ENCODE results near the gene SCGB1A1.
"Not testable (repeated sequence)": the region's sequence is repeated elsewhere in the genome, so short reads cannot be mapped to it uniquely, and the experiment has no call there.

Gene SCGB1A1

GRCh38 chr11:62428871-62429560 lies 10.2 kb downstream of the SCGB1A1 start:
- no peak for DNase-seq

DNA sequence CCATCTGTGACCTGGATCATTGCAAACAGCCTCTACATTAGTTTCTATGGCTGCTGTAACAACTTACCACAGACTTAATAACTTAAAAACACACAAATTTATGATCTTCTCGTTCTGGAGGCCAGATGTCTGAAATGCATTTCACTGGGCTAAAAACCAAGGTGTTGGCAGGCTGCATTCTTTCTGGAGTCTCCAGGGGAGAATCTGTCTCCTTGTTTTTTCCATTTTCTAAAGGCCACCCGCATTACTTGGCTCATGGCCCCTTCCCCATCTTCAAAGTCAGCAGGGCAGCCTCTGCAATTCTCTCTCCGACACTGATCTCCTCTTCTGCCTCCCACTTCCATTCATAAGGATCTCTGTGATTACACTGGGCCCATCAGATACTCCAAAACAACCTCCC lies 11.6 kb downstream of the SCGB1A1 start:
- DNase-seq, result no peak

- no peak for DNase-seq
Measured at GRCh38 chr11:62431171-62431901, 12.5 kb downstream of the SCGB1A1 start.

DNA sequence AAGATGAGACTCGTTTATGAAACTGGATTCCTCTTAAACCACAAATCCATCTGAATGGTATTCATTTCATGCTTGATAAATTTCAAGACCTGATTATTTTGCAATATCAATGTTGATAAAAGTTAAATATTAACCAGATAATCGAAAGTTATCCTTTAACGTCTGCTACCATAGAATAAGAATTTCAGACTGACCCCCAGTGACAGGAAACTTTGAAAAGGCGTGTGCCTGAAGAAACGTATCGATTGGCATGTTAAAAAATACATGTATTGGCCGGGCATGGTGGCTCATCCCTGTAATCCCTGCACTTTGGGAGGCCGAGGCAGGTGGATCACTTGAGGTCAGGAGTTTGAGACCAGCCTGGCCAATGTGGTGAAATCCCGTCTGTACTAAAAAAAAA lies 13.9 kb downstream of the SCGB1A1 start:
- DNase-seq, result no peak

GRCh38 chr11:62433141-62433903 lies 14.5 kb downstream of the SCGB1A1 start:
- DNase-seq, result peak; percentile 26

DNA sequence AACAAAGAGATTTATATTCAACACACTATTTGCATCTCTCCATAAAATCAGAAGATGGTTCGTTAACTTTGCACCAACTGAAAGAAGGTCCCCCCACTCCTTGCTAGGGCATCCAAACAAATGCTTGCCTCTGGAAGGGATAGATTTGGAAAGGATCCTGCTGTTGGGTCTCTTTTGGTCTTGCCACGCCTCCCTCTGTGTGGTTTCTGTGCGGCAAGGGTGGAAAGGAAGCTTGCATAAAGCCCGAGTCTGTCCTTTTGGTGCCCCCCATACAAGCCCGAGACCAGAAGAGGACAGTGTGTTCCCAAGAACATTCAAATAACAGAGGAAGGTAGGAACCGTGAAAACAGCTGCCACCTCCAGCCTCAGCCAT lies 15.1 kb downstream of the SCGB1A1 start:
- DNase-seq, result no peak

GRCh38 chr11:62435846-62436660 lies 17.2 kb downstream of the SCGB1A1 start:
- DNase-seq, result no peak

GRCh38 chr11:62437616-62438015 lies 18.8 kb downstream of the SCGB1A1 start:
- DNase-seq, result no peak

DNA sequence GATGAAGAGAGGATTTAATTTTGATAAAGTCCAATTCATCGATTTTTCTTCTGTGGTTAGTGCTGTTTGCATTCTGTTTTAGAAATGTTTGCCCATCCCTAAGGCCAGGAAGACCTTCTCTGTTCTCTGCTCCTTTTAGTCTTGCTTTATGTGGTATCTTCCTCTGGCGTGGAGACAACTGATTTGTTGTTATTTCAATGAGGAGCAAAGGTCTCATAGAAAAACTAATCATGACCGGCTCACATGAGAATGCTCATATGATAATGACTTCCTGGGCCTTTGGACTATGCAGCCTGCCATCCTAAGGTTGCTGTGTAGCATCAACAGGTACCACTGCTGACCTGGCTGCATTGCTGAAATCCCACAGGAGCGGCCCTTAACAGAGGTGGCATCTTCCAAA lies 19.8 kb downstream of the SCGB1A1 start:
- no peak for DNase-seq

GRCh38 chr11:62439785-62440602 lies 21.2 kb downstream of the SCGB1A1 start:
- DNase-seq, result no peak

DNA sequence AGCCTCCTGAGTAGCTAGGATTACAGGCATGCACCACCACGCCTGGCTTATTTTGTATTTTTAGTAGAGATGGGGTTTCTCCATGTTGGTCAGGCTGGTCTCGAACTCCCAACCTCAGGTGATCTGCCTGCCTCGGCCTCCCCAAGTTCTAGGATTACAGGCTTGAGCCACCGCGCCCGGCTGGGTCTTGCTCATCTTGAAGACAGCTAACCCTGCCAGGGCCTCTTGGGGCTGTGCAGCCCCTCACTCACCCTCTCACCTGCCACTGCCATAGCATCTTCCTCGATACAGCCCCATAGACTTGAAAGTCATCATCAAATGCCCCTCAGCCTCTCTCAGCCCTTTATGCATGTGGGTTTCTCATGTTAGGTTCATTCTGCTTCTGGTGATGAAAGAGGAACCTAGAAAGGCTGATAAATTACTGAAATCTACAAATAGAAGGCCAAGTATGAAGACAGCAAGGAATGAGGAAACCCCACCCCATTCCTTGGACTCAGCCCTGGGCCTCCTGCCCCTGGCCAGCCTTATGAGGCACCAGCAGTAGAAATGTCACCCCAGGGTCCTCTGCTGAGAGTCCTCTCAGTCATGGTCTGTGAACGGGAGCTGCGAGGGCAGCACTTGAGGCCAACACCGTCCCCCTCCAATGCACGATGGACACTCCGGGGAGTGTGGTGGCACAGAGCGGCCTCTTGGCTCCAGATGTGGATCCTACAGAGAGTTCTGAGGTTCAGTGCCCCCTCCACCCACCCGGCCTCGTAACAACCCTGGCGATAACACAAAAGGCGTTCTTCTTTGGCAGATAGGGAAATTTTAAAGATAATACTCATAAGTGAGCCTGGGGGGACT lies 24.8 kb downstream of the SCGB1A1 start:
- DNase-seq, result no peak

DNA sequence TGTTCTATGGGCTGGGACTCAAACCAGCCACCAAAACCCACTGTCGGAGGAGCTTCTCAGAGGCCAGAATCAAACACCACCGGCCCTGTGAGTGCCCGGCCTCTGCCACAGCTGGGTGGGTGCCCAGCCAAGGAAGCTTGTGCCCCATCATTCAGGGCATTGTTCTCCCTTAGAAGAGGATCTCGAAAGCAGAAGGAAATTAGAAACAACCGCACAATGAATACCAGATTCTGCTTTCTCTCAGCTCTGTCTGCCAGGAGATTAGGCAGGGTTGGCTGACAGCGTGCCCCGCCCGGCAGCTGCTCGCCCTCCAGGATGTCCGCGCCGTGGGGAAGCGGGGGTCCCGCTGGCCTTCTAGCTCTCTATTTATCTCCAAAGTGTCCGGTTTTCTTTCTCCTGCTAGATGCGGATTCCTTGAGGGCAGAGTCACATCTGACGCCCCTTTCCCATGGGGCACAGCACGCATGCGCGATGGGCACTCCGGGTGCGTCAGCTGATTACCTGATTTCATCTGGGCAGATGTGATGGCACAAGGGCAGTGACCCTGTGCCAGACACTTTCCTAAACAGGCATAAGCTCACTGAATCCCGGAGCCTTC lies 25.5 kb downstream of the SCGB1A1 start:
- peak; percentile 12 for DNase-seq

GRCh38 chr11:62444835-62445234 lies 26.0 kb downstream of the SCGB1A1 start:
- DNase-seq, result no peak

DNA sequence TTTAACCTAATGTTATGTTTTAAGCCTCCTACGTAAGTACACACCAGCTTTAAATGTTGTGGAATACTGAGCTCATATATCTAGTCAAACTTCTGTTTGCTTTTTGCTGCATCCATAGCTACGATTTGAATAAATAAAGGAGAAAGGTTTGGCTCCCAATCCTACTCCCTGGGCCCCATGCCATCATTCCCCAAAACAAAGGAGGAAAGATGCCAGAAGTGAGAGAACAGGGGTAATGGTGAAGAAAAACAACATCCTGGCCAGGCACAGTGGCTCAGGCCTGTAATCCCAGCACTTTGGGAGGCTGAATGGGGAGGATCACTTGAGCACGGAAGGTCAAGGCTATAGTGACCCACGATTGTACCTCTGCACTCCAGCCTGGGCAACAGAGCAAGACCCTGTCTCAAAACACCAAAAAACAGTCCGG lies 26.5 kb downstream of the SCGB1A1 start:
- DNase-seq, result no peak

DNA sequence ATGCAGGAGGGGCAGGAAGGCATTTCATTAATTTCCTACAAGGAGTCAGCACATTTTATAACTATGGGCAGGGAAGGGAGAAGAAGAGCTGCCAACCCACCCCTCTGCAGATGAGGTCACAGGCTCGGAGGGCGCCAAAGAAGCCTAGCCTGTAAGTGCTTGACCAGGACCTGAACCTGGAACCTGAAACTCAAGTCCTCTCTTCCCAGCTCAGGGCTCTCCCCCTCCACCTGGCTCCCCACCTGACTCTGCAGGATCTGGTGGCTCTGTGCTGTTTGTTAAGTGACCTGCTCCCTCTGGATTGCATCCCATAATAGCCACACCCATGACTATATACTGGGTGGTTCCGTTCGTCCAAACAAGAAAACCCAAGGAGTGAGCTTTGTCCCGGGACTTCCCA lies 27.3 kb downstream of the SCGB1A1 start:
- no peak for DNase-seq

DNA sequence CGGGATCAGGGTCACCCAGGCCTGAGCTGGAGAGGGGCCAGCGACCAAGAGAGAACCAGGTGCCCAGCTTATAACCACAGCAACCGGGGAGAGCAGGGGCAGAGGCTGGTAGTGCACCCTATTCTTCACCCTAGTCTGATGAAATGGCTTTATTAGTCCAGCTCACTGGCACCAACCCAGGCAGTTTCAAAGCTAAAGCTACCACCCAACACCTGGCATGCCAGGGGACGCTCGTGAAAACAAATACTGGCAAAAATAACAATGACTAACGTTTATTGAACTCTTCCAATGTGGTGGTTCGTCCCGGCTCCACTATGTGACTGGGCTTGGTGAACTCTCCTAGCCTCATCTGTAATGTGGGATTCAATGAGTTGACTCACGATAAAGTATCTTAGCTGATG lies 30.6 kb downstream of the SCGB1A1 start:
- no peak for DNase-seq

DNA sequence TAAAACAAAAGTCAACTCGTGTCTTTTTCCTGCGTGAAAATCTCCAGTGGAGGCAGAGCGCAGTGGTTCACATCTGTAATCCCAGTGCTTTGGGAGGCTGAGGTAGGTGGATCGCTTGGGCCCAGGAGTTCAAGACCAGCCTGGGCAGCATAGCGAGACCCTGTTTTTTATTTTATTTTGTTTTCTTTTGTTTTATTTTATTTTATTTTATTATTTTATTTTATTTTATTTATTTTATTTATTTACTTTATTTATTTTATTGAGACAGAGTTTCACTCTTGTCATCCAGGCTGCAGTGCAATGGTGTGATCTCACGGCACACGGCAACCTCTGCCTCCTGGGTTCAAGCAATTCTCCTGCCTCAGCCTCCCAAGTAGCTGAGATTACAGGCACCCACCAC lies 31.1 kb downstream of the SCGB1A1 start:
- DNase-seq, result not testable (repeated sequence)

- DNase-seq, result no peak
Measured at GRCh38 chr11:62450543-62451240, 31.9 kb downstream of the SCGB1A1 start.

DNA sequence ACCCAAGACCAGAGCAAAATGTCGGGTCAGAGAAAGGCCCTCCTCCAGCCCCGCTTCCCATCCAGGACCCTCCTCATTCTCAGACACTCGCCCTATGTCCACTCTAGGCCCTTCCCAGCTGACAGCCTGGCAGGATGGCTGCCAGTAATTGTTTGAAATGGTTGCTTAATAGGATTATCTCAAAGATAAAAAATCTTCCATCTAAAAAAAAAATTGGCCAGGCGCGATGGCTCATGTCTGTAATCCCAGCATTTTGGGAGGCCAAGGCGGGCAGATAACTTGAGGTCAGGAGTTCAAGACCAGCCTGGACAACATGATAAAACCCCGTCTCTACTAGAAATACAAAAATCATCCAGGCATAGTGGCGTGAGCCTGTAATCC lies 32.4 kb downstream of the SCGB1A1 start:
- DNase-seq, result no peak

- DNase-seq, result no peak
Measured at GRCh38 chr11:62452261-62452660, 33.4 kb downstream of the SCGB1A1 start.
